Thyroid gland (tissue), 4 donors: ENCODE results near the gene ZNF836.

Experiments
- POLR2A ChIP-seq, 2 donors: fragments of 450-650 bp; IDR thresholded peaks; one replicate each; pipeline ENCODE4 v1.6.1; 2017; ENCODE audit warnings: antibody characterized with exemption in 2 of 2, mild to moderate bottlenecking in 2 of 2, moderate library complexity in 1 of 2
- TF ChIP-seq, protein P1 (sequence below), 6 experiments: fragments of 200-600 bp in 3 of 6; fragments of 450-650 bp in 3 of 6; sonication (generic) in 3 of 6; IDR thresholded peaks; one replicate each; pipeline ENCODE4 v1.5.1; 2016 to 2019; ENCODE audit warnings: antibody characterized with exemption in 6 of 6, mild to moderate bottlenecking in 2 of 6, inconsistent platforms in 1 of 6, moderate library complexity in 1 of 6

GRCh38 chr19:52141203-52141602 lies 30.2 kb downstream of the ZNF836 start:
- TF ChIP-seq, protein P1, sequence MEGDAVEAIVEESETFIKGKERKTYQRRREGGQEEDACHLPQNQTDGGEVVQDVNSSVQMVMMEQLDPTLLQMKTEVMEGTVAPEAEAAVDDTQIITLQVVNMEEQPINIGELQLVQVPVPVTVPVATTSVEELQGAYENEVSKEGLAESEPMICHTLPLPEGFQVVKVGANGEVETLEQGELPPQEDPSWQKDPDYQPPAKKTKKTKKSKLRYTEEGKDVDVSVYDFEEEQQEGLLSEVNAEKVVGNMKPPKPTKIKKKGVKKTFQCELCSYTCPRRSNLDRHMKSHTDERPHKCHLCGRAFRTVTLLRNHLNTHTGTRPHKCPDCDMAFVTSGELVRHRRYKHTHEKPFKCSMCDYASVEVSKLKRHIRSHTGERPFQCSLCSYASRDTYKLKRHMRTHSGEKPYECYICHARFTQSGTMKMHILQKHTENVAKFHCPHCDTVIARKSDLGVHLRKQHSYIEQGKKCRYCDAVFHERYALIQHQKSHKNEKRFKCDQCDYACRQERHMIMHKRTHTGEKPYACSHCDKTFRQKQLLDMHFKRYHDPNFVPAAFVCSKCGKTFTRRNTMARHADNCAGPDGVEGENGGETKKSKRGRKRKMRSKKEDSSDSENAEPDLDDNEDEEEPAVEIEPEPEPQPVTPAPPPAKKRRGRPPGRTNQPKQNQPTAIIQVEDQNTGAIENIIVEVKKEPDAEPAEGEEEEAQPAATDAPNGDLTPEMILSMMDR (IDR thresholded peaks at IDR 0.05): no peak
- TF ChIP-seq POLR2A (IDR thresholded peaks at IDR 0.05): no peak
